Duodenal mucosa (tissue), 2 donors: ENCODE data around the gene PXDC1.

Source experiments
- H3K27ac ChIP-seq: one replicate; pipeline ENCODE4 v1.7.0; 2013; ENCODE audit warnings: low read depth, low read length
- H3K27me3 ChIP-seq, 2 donors: one replicate each; pipeline ENCODE4 v1.7.0; 2013; ENCODE audit warnings: low read length in 2 of 2, control low read depth in 1 of 2; ENCODE audit not compliant: insufficient read depth in 2 of 2, control insufficient read depth in 1 of 2
- H3K36me3 ChIP-seq, 2 donors: one replicate each; pipeline ENCODE4 v1.7.0; 2013; ENCODE audit warnings: low read length in 2 of 2, control low read depth in 1 of 2; ENCODE audit not compliant: insufficient read depth in 2 of 2, control insufficient read depth in 1 of 2
- H3K4me1 ChIP-seq, 2 donors: one replicate each; pipeline ENCODE4 v1.7.0; 2013; ENCODE audit warnings: low read length in 2 of 2, control low read depth in 1 of 2; ENCODE audit not compliant: insufficient read depth in 2 of 2, control insufficient read depth in 1 of 2
- H3K4me3 ChIP-seq, 2 donors: one replicate each; pipeline ENCODE4 v1.7.0; 2013; ENCODE audit warnings: low read length in 2 of 2, low read depth in 1 of 2
- H3K9ac ChIP-seq, 2 donors: one replicate each; pipeline ENCODE4 v1.7.0; 2013; ENCODE audit warnings: low read length in 2 of 2, low read depth in 1 of 2
- H3K9me3 ChIP-seq, 2 donors: one replicate each; pipeline ENCODE4 v1.7.0; 2013; ENCODE audit warnings: low read length in 2 of 2, control low read depth in 1 of 2; ENCODE audit not compliant: control insufficient read depth in 1 of 2

PXDC1 gene

DNA sequence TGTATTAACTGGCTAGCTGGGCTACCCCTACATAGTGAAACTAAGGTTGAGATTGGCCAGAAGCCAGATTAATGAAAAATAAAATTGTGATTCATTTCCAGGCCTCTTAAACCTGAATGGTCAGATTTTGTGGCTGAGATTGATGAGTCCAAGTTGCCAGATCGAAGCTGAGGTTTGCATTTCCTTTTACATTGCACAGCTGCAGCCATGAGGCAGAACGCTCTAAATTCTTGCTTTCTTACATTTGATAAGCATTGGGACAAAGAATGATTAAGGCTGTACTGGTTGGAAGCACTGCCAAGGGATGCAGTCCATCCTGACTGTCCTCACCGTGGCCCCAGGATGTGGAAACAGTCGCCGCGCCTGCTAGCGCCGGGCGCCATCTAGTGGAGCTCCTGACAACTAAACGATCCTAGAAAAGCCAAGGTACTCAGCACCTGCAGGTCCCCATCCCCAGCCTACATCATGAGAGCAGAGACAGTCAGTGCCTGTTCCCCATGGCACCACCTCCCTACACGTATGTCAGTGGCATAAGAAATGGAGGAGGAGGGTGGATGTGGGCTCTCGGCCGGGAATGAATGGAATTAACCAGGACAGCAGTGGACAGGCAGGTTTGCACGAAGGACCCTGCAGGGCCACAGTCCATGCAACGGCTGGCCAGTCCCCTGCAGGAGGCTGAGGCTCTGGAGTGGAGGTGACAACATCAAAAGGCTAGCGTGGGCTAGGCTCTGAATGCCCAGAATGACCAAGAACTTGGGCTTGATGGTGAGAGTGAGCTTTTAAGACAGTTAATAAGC, 19.0 kb downstream of the PXDC1 start:
- no peak overlapping the region for H3K4me3 ChIP-seq
- no peak overlapping the region for H3K27ac ChIP-seq
- H3K27me3 ChIP-seq = no peaks in the 10 kb centered on the region
- no peaks in the 10 kb centered on the region for H3K4me1 ChIP-seq
- peaks cover 26 to 30% of the 10 kb centered on the region in 2 donors for H3K36me3 ChIP-seq
- no peak overlapping the region for H3K9ac ChIP-seq
- H3K9me3 ChIP-seq = peaks cover 0 to 4% of the 10 kb centered on the region in 2 donors

DNA sequence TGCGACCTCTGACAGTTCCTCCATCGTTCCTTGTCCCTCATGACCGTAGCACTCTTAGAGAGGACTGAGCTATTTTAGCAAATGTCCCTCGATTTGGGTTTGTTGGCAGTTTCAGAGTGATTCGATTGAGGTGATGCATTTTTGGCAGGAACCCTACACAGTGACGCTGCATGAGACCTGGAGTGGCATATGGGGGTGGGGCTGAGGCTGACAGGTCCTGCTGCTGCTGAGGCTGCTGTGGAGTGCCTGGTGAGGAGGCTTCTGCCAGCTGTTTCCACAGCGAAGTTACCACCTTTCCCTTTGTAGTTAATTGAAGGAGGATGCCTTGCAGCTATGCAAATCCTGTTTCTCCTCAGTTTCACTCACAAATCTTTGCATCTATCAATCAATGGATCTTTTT, 19.8 kb downstream of the PXDC1 start:
- peaks cover 0 to 4% of the 10 kb centered on the region in 2 donors for H3K9me3 ChIP-seq
- H3K4me3 ChIP-seq = no peak overlapping the region
- H3K4me1 ChIP-seq = no peaks in the 10 kb centered on the region
- no peak overlapping the region for H3K27ac ChIP-seq
- no peak overlapping the region for H3K9ac ChIP-seq
- no peaks in the 10 kb centered on the region for H3K27me3 ChIP-seq
- H3K36me3 ChIP-seq = peaks cover 20 to 26% of the 10 kb centered on the region in 2 donors

DNA sequence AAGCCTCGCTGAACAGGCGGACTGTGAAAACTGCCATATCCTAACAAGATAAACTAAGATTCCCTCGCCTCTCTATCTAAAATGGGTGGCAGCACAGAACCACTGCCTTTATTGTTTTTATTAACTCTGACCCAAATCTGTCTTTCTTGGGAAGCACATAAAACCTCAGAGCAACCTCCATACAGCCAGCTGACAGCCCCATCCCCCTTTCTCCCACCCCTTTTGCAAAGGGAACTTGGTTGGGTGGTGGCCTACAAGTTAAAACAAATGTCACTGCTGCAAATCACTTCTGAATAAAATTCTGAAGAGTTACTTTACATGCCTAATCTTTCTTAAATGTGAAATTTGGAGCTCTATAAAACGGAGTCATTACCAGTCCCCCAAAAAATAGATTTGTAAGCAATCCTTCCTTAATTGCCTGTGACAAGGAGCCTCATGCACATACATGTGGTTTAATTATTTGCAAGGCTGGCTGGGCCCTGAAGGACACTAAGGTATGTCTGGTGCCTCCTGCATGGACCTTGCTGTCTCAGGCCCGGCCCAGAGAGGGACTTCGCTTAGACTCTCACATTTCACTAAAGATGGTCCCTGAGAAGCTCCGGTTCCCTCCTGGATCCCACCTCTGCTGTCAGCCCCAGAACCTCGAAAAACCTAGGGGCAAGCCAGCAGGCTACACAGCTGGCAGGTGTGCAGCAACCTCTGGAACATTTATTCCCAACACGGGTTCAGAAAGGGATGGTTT, 21.7 kb downstream of the PXDC1 start:
- Histone ChIP-seq H3K4me1 (no peaks in the 10 kb centered on the region), H3K27me3 (no peaks in the 10 kb centered on the region), H3K36me3 (peaks cover 11 to 26% of the 10 kb centered on the region in 2 donors), H3K9ac (no peak overlapping the region), H3K27ac (no peak overlapping the region), H3K9me3 (no peaks in the 10 kb centered on the region), H3K4me3 (no peak overlapping the region)

DNA sequence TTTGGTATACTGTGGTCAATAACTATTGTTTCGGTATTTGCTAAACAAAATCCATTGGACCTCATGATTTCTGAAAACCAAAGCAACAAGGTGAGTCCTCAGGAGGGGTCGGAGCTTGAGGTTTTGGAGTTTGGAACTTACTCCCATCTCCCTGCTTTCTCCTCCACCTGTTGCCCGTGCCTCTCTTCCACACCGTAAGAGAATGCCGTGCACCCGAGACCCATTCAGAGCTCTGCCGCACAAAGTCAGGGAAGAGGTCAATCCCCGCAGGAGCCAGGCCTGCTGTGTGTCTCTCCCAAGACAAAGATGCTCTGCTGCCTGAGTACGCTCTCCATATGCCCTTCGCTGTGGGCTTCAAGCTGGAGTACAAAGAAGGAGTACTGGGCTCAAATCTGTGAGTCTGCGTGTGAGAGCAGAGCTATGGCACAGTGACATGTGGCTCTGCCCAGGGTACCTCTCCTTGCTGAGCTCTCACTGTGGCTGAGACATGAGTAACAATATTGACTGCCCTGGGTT, 23.9 kb downstream of the PXDC1 start:
- H3K36me3 ChIP-seq = peaks cover 5 to 39% of the 10 kb centered on the region in 2 donors
- no peaks in the 10 kb centered on the region for H3K9me3 ChIP-seq

DNA sequence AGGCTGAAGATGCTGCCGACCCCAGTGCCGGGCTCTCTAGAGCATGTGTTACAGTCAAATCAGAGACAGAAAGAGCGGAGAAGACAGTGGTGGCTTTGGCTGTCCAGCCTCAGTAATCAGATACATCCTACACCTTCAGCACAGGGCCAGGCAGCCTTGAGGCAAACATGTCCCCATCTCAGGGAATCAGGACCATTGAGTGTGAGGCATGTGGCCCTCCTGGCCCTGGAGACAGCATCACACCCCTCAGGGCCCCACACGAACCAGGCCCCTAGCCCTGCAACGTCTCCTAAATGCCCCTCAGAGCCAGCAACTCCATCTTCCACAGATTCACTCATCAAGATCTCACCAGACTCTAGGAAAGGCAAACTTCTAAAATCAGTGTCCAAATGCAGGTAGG, 24.5 kb downstream of the PXDC1 start:
- Histone ChIP-seq H3K27me3 (no peaks in the 10 kb centered on the region), H3K4me1 (no peaks in the 10 kb centered on the region), H3K36me3 (peaks cover 5 to 39% of the 10 kb centered on the region in 2 donors), H3K27ac (no peak overlapping the region), H3K9me3 (no peaks in the 10 kb centered on the region), H3K4me3 (no peak overlapping the region), H3K9ac (no peak overlapping the region)

More for the DNA sequence above, 23.9 kb downstream of the PXDC1 start:
- Histone ChIP-seq H3K9ac (no peak overlapping the region), H3K27ac (no peak overlapping the region), H3K27me3 (no peaks in the 10 kb centered on the region), H3K4me1 (no peaks in the 10 kb centered on the region), H3K4me3 (no peak overlapping the region)

DNA sequence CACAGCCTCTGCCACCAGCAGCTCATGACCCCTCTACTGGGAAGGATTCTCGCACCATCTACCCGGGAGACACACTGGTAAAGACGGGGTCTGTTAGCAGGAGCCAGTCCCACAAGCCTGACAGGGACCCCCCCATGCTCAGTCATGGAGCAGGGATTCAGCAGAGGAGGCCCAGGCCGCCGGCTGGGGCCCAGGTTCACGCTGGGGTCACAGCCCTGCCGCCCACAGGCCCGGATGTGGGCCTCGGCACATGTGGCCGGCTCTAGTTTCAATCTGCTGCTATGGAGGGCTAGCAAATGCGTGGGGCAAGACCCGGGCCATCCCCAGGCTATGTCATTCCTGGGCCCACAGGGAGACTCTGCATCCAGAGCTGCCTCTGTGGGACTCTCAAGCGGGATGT, 25.1 kb downstream of the PXDC1 start:
- Histone ChIP-seq H3K9me3 (no peaks in the 10 kb centered on the region), H3K27me3 (no peaks in the 10 kb centered on the region), H3K4me1 (no peaks in the 10 kb centered on the region), H3K27ac (no peak overlapping the region), H3K4me3 (no peak overlapping the region), H3K9ac (no peak overlapping the region), H3K36me3 (peaks cover 5 to 39% of the 10 kb centered on the region in 2 donors)

DNA sequence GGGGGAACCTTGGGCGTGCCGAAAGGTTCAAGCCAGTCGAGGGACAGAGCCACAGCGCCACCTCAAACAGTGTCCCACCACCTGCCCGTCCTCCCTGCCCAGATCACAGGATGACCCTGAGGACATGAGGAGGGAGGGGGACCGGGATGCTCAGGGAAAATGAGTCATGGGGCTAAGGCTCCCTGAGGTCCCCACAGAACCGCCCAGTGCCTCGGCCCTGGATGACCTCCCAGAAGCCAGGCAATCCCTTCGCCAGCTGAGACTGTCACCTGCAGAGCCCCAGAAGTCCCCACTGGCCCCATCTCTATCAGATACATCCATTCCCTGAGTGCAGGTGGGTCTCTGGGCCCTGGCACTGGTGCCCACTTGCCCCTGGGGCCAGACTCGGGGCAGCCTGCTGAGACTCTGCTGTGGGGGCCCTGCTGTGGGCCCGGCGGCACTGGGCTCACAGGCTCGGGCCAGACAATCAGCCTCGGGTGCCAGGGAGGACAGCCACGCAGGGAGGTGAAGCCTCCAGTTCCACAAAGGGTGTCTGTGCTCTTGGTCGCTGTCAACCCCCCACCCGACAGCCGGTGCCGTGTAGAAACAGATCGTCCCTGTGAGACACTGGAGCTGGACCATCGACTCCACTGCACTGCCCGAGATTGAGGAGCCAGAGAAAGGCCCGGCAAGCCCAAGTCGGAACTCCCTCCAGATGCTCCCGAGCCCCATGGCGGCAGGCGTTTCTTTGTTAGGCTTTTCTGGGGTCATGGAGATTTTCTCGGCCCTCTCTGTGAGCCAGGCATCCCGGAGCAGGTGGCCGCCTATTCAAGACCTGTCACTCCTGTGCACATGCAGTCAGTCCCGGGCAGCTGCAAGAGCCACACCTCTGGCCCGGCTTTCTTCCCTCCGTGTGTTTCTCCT, 26.1 kb downstream of the PXDC1 start:
- Histone ChIP-seq H3K4me1 (no peaks in the 10 kb centered on the region), H3K27me3 (no peaks in the 10 kb centered on the region), H3K4me3 (no peak overlapping the region), H3K27ac (no peak overlapping the region), H3K9ac (no peak overlapping the region), H3K36me3 (peaks cover under 1 to 39% of the 10 kb centered on the region in 2 donors), H3K9me3 (no peaks in the 10 kb centered on the region)

DNA sequence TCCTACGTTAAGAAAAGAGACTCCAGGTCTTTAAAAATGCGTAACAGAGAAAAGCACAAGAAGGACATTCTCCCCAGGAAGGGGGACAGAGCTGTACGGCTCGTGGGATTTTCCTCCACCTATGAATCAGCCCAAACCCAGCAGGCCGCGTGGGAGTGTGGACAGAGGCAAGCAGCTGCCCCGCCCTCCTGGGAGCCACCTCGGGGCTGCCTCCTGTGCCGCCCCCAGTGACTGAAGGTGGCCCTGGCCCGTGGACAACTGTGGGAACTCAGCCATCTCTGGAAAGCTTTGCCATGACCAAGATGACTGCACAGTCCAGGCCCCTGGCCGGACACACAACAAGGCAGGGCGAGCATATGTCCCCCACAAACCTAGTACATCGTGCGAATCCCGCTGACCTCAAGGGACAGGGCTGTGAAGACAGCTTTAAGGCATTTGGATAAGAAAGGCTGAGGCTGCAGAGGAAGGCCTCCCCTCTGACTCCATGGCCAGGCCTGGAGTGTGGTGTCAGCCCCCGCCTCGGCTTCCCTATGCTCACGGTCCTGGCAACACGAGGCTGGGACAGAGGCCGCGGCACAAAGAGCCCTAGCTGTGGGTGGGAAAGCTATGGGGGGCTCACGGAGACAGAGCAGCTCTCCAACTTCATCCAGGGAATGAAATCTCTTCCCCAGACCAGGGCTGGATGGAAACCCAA, 26.9 kb downstream of the PXDC1 start:
- no peak overlapping the region for H3K9ac ChIP-seq
- H3K27ac ChIP-seq = no peak overlapping the region
- H3K27me3 ChIP-seq = no peaks in the 10 kb centered on the region
- no peaks in the 10 kb centered on the region for H3K9me3 ChIP-seq
- H3K4me3 ChIP-seq = no peak overlapping the region
- no peaks in the 10 kb centered on the region for H3K4me1 ChIP-seq
- peaks cover 0 to 39% of the 10 kb centered on the region in 2 donors for H3K36me3 ChIP-seq

DNA sequence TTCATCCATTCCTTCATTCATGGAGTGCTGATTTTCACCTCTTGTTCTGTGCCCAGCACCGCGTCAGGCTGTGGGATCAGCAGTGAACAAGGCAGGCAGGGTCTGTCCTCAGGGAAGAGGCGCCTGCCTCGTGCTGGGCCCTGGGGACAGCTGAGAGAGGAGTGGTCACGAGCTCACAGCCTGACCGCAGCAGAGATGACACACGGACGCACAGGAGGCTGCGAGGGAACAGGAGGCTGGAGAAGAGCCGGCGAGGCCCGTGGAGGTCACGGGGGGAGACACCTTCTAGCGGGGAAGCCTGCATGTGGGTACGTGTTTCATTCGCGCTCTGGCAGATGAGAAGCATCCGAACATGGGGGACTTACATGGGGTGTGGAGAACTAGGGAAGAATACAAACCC, 27.5 kb downstream of the PXDC1 start:
- Histone ChIP-seq H3K27me3 (no peaks in the 10 kb centered on the region), H3K4me1 (no peaks in the 10 kb centered on the region), H3K9me3 (no peaks in the 10 kb centered on the region), H3K27ac (no peak overlapping the region), H3K36me3 (peaks cover 0 to 39% of the 10 kb centered on the region in 2 donors), H3K9ac (no peak overlapping the region), H3K4me3 (no peak overlapping the region)
